ENCODE results near the gene TSSK3.

The TSSK3 gene

GRCh38 chr1:32356478-32356877 lies 5.9 kb upstream of the TSSK3 start:
- no peak overlapping the region for H3K4me2 ChIP-seq (ENCODE audit: low read length)
- no peaks in the 10 kb centered on the region for H3K9me2 ChIP-seq (replicated peaks; ENCODE audit: control insufficient read depth, low read length)
- TF ChIP-seq EZH2phosphoT487 (IDR thresholded peaks at IDR 0.05; ENCODE audit: borderline replicate concordance, low read length) (no peak), CTCF (IDR thresholded peaks at IDR 0.05; ENCODE audit: low read depth, low read length, poor library complexity, severe bottlenecking) (no peak)
- no peaks in the 10 kb centered on the region for H3K9me3 ChIP-seq (ENCODE audit: control insufficient read depth, insufficient read depth, low read length)
- no peak overlapping the region for H3K27ac ChIP-seq (ENCODE audit: low read depth, low read length)
- H3K4me3 ChIP-seq (ENCODE audit: low read length): no peak overlapping the region
- 0 out of 2 replicates have a peak, but pooled peaks cover 4% of the 10 kb centered on the region for H3F3A ChIP-seq (ENCODE audit: control insufficient read depth, insufficient read depth)
- no peaks in the 10 kb centered on the region for H3K27me3 ChIP-seq (ENCODE audit: control insufficient read depth, low read length)
- H3K4me1 ChIP-seq (ENCODE audit: control insufficient read depth, low read length): peaks cover 38% of the 10 kb centered on the region
- H3K79me2 ChIP-seq (ENCODE audit: control insufficient read depth, low read length): no peaks in the 10 kb centered on the region
- no peaks in the 10 kb centered on the region for H3K36me3 ChIP-seq (ENCODE audit: control insufficient read depth, low read length)
- no peaks in the 10 kb centered on the region for H4K20me1 ChIP-seq (ENCODE audit: control insufficient read depth, insufficient read depth, low read depth, low read length)

GRCh38 chr1:32357614-32358013 lies 4.7 kb upstream of the TSSK3 start:
- Histone ChIP-seq H3K9me2 (replicated peaks; ENCODE audit: control insufficient read depth, low read length) (no peaks in the 10 kb centered on the region), H3K27ac (ENCODE audit: low read depth, low read length) (no peak overlapping the region), H3F3A (ENCODE audit: control insufficient read depth, insufficient read depth) (0 out of 2 replicates have a peak, but pooled peaks cover 5% of the 10 kb centered on the region), H4K20me1 (ENCODE audit: control insufficient read depth, insufficient read depth, low read depth, low read length) (no peaks in the 10 kb centered on the region), H3K4me2 (ENCODE audit: low read length) (no peak overlapping the region), H3K4me1 (ENCODE audit: control insufficient read depth, low read length) (peaks cover 34% of the 10 kb centered on the region), H3K27me3 (ENCODE audit: control insufficient read depth, low read length) (no peaks in the 10 kb centered on the region), H3K79me2 (ENCODE audit: control insufficient read depth, low read length) (no peaks in the 10 kb centered on the region), H3K4me3 (ENCODE audit: low read length) (no peak overlapping the region), H3K9me3 (ENCODE audit: control insufficient read depth, insufficient read depth, low read length) (no peaks in the 10 kb centered on the region), H3K36me3 (ENCODE audit: control insufficient read depth, low read length) (no peaks in the 10 kb centered on the region)
- TF ChIP-seq CTCF (IDR thresholded peaks at IDR 0.05; ENCODE audit: low read depth, low read length, poor library complexity, severe bottlenecking) (no peak), EZH2phosphoT487 (IDR thresholded peaks at IDR 0.05; ENCODE audit: borderline replicate concordance, low read length) (no peak)

GRCh38 chr1:32358435-32358834 lies 3.9 kb upstream of the TSSK3 start:
- peaks cover 29% of the 10 kb centered on the region for H3K4me1 ChIP-seq (ENCODE audit: control insufficient read depth, low read length)
- H3K27ac ChIP-seq (ENCODE audit: low read depth, low read length): no peak overlapping the region
- H3K79me2 ChIP-seq (ENCODE audit: control insufficient read depth, low read length): no peaks in the 10 kb centered on the region
- H3F3A ChIP-seq (ENCODE audit: control insufficient read depth, insufficient read depth): peaks cover 10% of the 10 kb centered on the region
- H3K4me3 ChIP-seq (ENCODE audit: low read length): no peak overlapping the region
- TF ChIP-seq EZH2phosphoT487 (IDR thresholded peaks at IDR 0.05; ENCODE audit: borderline replicate concordance, low read length) (no peak), CTCF (IDR thresholded peaks at IDR 0.05; ENCODE audit: low read depth, low read length, poor library complexity, severe bottlenecking) (no peak)
- H3K27me3 ChIP-seq (ENCODE audit: control insufficient read depth, low read length): no peaks in the 10 kb centered on the region
- H3K9me3 ChIP-seq (ENCODE audit: control insufficient read depth, insufficient read depth, low read length): no peaks in the 10 kb centered on the region
- H4K20me1 ChIP-seq (ENCODE audit: control insufficient read depth, insufficient read depth, low read depth, low read length): no peaks in the 10 kb centered on the region
- H3K4me2 ChIP-seq (ENCODE audit: low read length): no peak overlapping the region
- 0 out of 2 replicates have a peak, but pooled peaks cover 2% of the 10 kb centered on the region for H3K36me3 ChIP-seq (ENCODE audit: control insufficient read depth, low read length)
- H3K9me2 ChIP-seq (replicated peaks; ENCODE audit: control insufficient read depth, low read length): no peaks in the 10 kb centered on the region

All from DOHH2 (cell line).